Dendritic cell treated with granulocyte-macrophage colony-stimulating factor and Interleukin-4, amounts not matched to agents 40 ng/mL and 50 ng/mL, for 4 days (primary cell): ENCODE results near the gene KRT85.

Source experiments
- H3K27ac Mint-ChIP-seq: one replicate; pipeline ENCODE4 v1.8.0; 2022; ENCODE audit warnings: mild to moderate bottlenecking, mixed read lengths
- H3K27me3 Mint-ChIP-seq: one replicate; pipeline ENCODE4 v1.8.0; 2022; ENCODE audit warnings: mild to moderate bottlenecking, mixed read lengths
- H3K36me3 Mint-ChIP-seq: one replicate; pipeline ENCODE4 v1.8.0; 2022; ENCODE audit warnings: low read depth, mixed read lengths
- H3K4me1 Mint-ChIP-seq: one replicate; pipeline ENCODE4 v1.8.0; 2022; ENCODE audit warnings: low read depth, mixed read lengths
- H3K4me3 Mint-ChIP-seq: one replicate; pipeline ENCODE4 v1.8.0; 2022; ENCODE audit warnings: mild to moderate bottlenecking, moderate library complexity, mixed read lengths
- H3K9me3 Mint-ChIP-seq: one replicate; pipeline ENCODE4 v1.8.0; 2022; ENCODE audit warnings: mixed read lengths
- intact Hi-C: fragments of 100-400 bp; cut with micrococcal nuclease; formaldehyde crosslinking; loops from one replicate; pipeline ENCODE4 v1.15.0; 2022

Gene KRT85

GRCh38 chr12:52368508-52368907, 1.2 kb upstream of the KRT85 start:
- no peaks in the 10 kb centered on the region for H3K4me1 Mint-ChIP-seq
- H3K4me3 Mint-ChIP-seq: no peak overlapping the region
- H3K36me3 Mint-ChIP-seq: no peaks in the 10 kb centered on the region
- H3K27ac Mint-ChIP-seq: no peak overlapping the region
- no peaks in the 10 kb centered on the region for H3K9me3 Mint-ChIP-seq
- H3K27me3 Mint-ChIP-seq: peaks cover 11% of the 10 kb centered on the region
- intact Hi-C loops: no loop called here

GRCh38 chr12:52367876-52368275, 595 bp upstream of the KRT85 start:
- no peak overlapping the region for H3K4me3 Mint-ChIP-seq
- intact Hi-C loops: no loop called here
- no peaks in the 10 kb centered on the region for H3K9me3 Mint-ChIP-seq
- H3K27me3 Mint-ChIP-seq: peaks cover 11% of the 10 kb centered on the region
- H3K36me3 Mint-ChIP-seq: no peaks in the 10 kb centered on the region
- no peaks in the 10 kb centered on the region for H3K4me1 Mint-ChIP-seq
- H3K27ac Mint-ChIP-seq: no peak overlapping the region

- Mint-ChIP-seq H3K36me3 (no peaks in the 10 kb centered on the region), H3K9me3 (no peaks in the 10 kb centered on the region), H3K4me3 (no peak overlapping the region), H3K27me3 (peaks cover 8% of the 10 kb centered on the region), H3K4me1 (no peaks in the 10 kb centered on the region), H3K27ac (no peak overlapping the region)
- intact Hi-C loops: no loop called here
Observed at GRCh38 chr12:52364901-52365489, 2.3 kb downstream of the KRT85 start.

- Mint-ChIP-seq H3K4me1 (no peaks in the 10 kb centered on the region), H3K4me3 (no peak overlapping the region), H3K27ac (no peak overlapping the region), H3K36me3 (no peaks in the 10 kb centered on the region), H3K27me3 (peaks cover 8% of the 10 kb centered on the region), H3K9me3 (no peaks in the 10 kb centered on the region)
- intact Hi-C loops: no loop called here
Observed at GRCh38 chr12:52364061-52364460, 3.2 kb downstream of the KRT85 start.

- no peaks in the 10 kb centered on the region for H3K4me1 Mint-ChIP-seq
- no peaks in the 10 kb centered on the region for H3K9me3 Mint-ChIP-seq
- peaks cover 5% of the 10 kb centered on the region for H3K27me3 Mint-ChIP-seq
- H3K36me3 Mint-ChIP-seq: no peaks in the 10 kb centered on the region
- no peak overlapping the region for H3K27ac Mint-ChIP-seq
- intact Hi-C loops: no loop called here
- no peak overlapping the region for H3K4me3 Mint-ChIP-seq
Observed at GRCh38 chr12:52363111-52363679, 4.1 kb downstream of the KRT85 start.

- Mint-ChIP-seq H3K9me3 (no peaks in the 10 kb centered on the region), H3K4me1 (no peaks in the 10 kb centered on the region), H3K4me3 (no peak overlapping the region), H3K27ac (no peak overlapping the region), H3K36me3 (no peaks in the 10 kb centered on the region), H3K27me3 (peaks cover 7% of the 10 kb centered on the region)
- intact Hi-C loops: no loop called here
Observed at GRCh38 chr12:52362118-52362726, 5.1 kb downstream of the KRT85 start.

- H3K9me3 Mint-ChIP-seq: no peaks in the 10 kb centered on the region
- no peaks in the 10 kb centered on the region for H3K36me3 Mint-ChIP-seq
- H3K4me3 Mint-ChIP-seq: no peak overlapping the region
- H3K4me1 Mint-ChIP-seq: no peaks in the 10 kb centered on the region
- no peak overlapping the region for H3K27ac Mint-ChIP-seq
- peaks cover 7% of the 10 kb centered on the region for H3K27me3 Mint-ChIP-seq
- intact Hi-C loops: no loop called here
Observed at GRCh38 chr12:52361553-52361952, 5.7 kb downstream of the KRT85 start.

GRCh38 chr12:52360663-52361271, 6.5 kb downstream of the KRT85 start:
- no peaks in the 10 kb centered on the region for H3K36me3 Mint-ChIP-seq
- no peaks in the 10 kb centered on the region for H3K9me3 Mint-ChIP-seq
- peaks cover 7% of the 10 kb centered on the region for H3K27me3 Mint-ChIP-seq
- no peaks in the 10 kb centered on the region for H3K4me1 Mint-ChIP-seq
- no peak overlapping the region for H3K27ac Mint-ChIP-seq
- no peak overlapping the region for H3K4me3 Mint-ChIP-seq
- intact Hi-C loops: no loop called here

GRCh38 chr12:52360106-52360662, 7.1 kb downstream of the KRT85 start:
- no peak overlapping the region for H3K4me3 Mint-ChIP-seq
- intact Hi-C loops: no loop called here
- no peaks in the 10 kb centered on the region for H3K36me3 Mint-ChIP-seq
- H3K27me3 Mint-ChIP-seq: peaks cover 7% of the 10 kb centered on the region
- H3K9me3 Mint-ChIP-seq: no peaks in the 10 kb centered on the region
- H3K4me1 Mint-ChIP-seq: no peaks in the 10 kb centered on the region
- no peak overlapping the region for H3K27ac Mint-ChIP-seq

- H3K4me1 Mint-ChIP-seq: no peaks in the 10 kb centered on the region
- intact Hi-C loops: no loop called here
- H3K9me3 Mint-ChIP-seq: no peaks in the 10 kb centered on the region
- no peak overlapping the region for H3K4me3 Mint-ChIP-seq
- peaks cover 4% of the 10 kb centered on the region for H3K27me3 Mint-ChIP-seq
- no peak overlapping the region for H3K27ac Mint-ChIP-seq
- H3K36me3 Mint-ChIP-seq: no peaks in the 10 kb centered on the region
Observed at GRCh38 chr12:52359621-52360061, 7.6 kb downstream of the KRT85 start.

GRCh38 chr12:52358575-52359350, 8.5 kb downstream of the KRT85 start:
- Mint-ChIP-seq H3K36me3 (no peaks in the 10 kb centered on the region), H3K4me1 (no peaks in the 10 kb centered on the region), H3K9me3 (no peaks in the 10 kb centered on the region), H3K27ac (no peak overlapping the region), H3K27me3 (peaks cover 4% of the 10 kb centered on the region), H3K4me3 (no peak overlapping the region)
- intact Hi-C loops: no loop called here

- no peaks in the 10 kb centered on the region for H3K9me3 Mint-ChIP-seq
- no peak overlapping the region for H3K4me3 Mint-ChIP-seq
- H3K36me3 Mint-ChIP-seq: no peaks in the 10 kb centered on the region
- H3K27ac Mint-ChIP-seq: no peak overlapping the region
- H3K27me3 Mint-ChIP-seq: peaks cover 13% of the 10 kb centered on the region
- intact Hi-C loops: no loop called here
- H3K4me1 Mint-ChIP-seq: no peaks in the 10 kb centered on the region
Observed at GRCh38 chr12:52356762-52357580, 10.3 kb downstream of the KRT85 start.

- Mint-ChIP-seq H3K4me1 (no peaks in the 10 kb centered on the region), H3K27ac (no peak overlapping the region), H3K27me3 (peaks cover 15% of the 10 kb centered on the region)
Observed at GRCh38 chr12:52356031-52356761, 11.1 kb downstream of the KRT85 start.

More at GRCh38 chr12:52356031-52356761, 11.1 kb downstream of the KRT85 start:
- Mint-ChIP-seq H3K9me3 (no peaks in the 10 kb centered on the region), H3K4me3 (no peak overlapping the region), H3K36me3 (no peaks in the 10 kb centered on the region)
- intact Hi-C loops: no loop called here
